HG02938 (cell line): ENCODE results near the gene ADARB2.
"Not testable (repeated sequence)": the region's sequence is repeated elsewhere in the genome, so short reads cannot be mapped to it uniquely, and the experiment has no call there.

Experiments
- ATAC-seq: cut with Tn5 transposase; IDR thresholded peaks from one replicate; pipeline ENCODE4 v1.9.1; 2021; ENCODE audit warnings: mild to moderate bottlenecking, moderate library complexity; ENCODE audit not compliant: unreplicated experiment

Gene ADARB2

DNA sequence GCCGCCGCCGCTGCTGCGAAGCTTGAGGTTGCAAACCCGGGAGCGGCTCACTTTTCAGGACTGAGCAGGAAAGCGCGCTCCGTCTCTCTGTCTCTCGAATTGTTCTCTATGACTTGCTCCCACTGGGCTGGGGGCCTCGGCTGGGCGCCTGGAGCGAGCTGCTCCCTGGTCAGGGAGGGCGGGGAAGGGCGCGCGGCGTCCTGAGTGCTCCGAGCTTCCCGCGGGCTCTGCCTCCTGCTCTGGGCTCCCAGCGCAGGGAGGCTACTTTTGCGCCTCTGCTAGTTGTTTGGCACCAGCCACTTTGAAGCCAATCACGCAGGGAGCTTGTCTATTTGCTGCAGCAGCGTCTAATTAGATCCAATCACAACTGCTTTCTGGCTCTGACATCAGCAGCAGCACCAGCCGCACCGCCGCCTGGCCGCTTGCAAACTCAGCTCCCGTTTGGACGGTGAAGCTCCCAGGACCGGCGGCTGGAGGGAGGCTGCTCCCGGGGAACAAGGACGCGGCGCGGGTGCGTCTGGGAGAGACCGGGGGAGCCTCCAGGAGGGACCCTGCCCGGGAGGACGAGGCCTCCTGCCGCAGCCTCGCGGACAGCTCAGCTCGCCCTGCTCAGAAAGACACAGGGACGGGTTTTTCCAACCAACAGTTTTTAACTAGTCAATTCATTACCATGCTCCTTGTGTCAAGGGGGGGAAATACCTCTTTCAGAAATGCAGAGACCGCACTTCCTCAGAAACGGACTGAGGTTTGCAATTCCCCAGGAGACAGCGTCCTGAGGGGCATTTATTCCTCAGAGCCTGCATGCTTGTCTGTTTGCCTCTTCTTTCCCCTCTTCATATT, at the start of gene ADARB2:
TSS of gene ADARB2 (minus strand) at position 304 of the 840 bp plus-strand sequence.
- ATAC-seq, result peak; percentile 84

DNA sequence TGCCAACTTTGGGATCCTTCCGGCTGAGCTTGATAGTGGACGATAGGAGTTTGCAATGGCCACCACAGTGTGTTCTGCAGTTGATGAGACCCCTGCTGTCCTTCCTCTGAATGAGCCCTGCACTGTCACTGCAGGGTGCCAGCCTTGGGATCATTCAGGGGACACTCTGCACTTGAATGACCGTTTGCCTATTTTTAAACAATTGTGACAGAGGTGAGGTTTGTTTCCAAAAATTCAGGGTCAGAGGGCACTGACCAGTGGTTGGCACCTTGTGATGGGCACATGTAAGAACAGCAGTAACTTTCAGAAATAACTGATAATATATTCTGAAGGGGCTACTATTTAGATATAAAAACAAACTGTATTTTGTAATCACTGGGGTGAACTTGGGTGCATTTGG, 48.5 kb upstream of the ADARB2 start:
- no peak for ATAC-seq

DNA sequence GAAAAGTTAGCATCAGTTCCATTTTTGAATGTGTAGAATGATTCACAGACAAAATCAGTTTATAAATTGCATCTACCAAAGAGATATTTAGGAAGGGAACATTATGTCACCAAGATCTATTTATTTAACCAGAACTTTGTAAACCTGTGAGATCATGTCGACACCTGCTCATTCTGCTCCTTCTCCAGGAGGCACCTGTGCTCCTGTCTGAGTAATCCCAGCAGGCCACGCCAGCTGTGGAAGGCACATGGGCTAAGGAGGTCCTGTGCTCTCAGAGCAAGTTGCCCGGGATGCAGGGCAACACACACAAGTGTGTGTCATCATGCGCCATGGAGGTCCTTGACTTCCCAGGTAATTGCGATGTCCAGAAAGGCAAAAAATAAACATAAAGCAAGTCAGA, 45.5 kb upstream of the ADARB2 start:
- no peak for ATAC-seq

DNA sequence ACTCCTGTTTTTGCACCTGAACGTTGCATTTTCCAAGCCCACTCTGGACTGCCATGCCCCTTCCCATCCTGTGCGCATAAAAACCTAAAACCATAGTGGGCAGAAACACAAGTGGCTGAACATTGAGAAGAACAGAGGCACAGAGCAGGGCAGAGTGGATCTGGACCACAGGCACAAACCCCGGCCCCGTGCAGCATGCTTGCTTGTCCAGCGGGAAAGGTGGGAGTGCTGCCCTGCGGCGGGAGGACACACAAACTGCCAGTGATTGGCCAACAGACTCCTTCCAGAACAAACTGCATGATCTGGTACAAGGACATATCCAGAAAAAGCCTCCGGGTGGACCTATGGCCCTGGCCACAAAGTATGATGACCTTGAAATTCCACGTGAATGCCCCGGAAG, 42.5 kb upstream of the ADARB2 start:
- ATAC-seq, result no peak

DNA sequence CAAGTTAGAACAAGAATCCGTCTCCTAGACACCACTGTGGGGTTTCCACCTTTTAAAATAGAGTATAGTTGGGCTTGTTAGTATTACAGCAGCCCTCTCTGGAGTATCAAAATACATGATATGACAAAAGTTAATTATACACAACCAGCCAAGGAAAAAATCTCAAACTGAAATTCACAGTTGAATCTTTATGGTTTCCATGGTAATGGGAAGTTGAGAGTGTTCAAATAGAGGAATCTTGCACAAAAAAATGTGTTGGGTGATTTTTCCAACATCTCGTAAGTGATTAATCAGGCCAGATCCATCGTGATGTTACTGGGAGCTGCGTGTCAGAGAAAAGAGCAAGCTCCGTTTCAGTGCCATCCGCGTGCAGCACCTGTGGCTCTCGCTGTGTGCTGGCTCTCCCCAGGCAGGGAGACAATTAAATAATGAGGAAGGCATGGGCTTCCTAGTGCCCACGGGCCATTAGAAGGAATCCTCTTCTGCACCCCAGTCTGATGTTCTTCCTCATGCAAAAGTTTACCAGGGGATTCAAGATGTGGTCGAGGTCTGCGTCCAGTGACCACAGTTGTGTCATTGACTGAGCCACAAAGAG, 41.1 kb upstream of the ADARB2 start:
- ATAC-seq, result no peak

DNA sequence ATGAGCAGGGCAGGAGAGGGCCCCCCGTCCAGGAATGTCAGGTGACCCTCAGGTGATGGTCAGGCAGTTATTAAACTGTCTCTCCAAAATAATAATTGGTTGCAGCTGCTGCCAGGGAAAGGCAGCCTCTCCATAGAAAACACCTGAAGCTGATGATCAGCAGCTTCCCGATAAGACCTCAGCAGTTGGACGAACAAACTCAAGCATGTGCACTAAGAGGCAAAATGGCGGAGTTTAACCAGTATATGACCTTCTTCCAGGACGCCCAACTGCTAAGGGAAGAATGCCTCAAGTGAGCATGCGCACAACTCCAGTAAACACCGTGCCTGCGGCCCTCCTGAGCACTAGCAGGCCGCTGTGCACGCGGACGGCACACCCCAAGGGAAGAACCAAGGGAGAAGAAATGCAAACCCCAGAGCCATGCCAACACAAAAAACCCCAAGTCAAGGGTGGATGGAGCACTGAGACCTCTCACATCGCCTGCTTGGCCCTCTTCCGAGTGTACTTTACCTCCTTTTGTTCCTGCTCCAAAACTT, 38.9 kb upstream of the ADARB2 start:
- no peak for ATAC-seq

DNA sequence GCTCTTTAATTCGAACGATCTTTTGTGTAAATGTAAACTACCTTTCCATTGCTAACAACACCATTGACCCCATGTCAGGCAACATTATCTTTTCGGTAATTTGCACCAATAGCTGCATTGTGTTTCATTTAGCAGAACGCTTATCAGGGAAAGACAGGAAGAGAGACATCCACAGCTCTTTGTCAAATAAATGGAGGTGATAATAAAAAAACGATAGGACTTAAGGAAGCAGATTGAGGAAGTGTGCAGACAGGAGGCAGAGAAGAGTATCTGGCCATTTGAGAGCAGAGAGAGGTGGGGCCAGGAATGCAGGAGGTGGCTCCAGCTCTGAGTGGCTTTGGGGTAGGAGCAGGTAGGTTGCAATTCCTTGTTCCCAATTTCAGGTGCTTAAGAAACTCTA, 37.5 kb upstream of the ADARB2 start:
- no peak for ATAC-seq

DNA sequence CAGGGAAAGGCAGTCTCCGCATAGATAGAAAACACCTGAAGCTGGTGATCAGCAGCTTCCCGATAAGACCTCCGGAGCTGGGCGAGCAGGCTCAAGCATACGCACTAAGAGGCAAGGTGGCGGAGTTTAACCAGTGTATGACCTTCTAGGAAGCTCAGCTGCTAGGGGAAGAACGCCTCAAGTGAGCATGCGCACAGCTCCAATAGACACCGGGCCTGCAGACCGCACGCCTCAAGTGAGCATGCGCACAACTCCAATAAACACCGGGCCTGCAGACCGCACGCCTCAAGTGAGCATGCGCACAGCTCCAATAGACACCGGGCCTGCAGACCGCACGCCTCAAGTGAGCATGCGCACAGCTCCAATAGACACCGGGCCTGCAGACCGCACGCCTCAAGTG, 35.9 kb upstream of the ADARB2 start:
- ATAC-seq, result not testable (repeated sequence)

DNA sequence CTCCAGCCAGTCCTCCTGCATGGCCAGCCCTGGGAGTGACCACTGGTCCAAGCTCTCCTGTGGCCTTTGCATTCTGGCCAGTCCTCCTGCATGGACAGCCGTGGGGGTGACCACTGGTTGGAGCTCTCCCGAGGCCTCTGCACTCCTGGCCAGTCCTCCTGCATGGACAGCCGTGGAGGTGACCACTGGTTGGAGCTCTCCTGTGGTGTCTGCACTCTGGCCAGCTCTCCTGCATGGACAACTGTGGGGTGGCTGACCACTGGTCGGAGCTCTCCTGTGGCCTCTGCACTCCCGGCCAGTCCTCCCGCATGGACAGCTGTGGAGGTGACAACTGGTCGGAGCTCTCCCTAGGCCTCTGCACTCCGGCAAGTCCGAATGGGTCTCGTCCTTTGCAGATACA, 28.7 kb upstream of the ADARB2 start:
- no peak for ATAC-seq

DNA sequence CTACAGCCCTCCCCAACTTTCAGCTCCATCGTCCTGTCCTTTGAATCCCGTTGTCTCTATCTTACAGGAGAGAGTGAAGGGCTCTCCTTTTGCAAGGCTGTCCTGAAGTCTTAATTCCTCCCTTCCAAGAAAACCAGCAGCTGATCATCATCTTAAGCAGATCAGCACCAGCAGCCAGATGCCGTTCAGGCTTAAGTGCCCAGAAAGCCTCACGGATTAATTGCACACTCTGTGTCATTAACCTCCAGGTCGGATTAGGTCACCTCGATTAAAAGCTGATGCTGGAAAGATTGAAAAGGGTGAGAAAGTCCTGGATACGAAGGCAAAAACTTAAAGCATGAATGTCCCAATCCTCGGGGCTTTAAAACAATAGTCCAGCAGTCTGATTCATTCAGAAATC, 24.8 kb upstream of the ADARB2 start:
- ATAC-seq, result no peak

DNA sequence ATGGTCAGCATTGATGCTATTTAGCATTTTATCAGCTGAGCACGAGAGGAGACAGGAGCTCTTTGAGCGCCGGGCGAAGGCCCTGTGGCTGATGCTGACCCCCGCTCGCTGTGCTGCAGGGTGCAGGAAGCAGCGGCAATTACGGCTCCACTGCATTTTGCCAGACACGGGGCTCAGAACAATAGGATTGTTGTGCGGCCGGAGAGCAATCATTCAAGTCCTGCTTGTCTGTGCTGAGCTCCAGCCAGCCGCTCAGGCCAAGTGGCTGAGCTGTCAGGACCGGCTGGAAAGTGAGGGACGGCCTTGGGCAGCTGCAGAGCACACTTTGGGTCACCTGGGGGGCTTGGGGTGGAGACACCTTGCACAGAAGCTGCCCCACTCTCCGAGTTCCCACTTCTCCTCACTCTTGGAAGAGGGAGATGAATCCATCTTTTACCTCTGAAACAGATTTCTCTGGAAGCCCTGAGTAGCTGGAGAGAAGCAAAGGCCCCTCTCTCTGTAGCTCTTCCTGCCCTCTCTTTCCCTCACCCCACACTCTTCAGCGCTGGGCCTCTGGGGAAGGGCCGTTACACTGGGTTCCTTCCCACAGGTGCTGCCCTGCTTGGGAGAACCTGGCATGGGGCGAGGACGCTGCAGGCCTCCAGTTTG, 17.3 kb upstream of the ADARB2 start:
- ATAC-seq, result no peak

DNA sequence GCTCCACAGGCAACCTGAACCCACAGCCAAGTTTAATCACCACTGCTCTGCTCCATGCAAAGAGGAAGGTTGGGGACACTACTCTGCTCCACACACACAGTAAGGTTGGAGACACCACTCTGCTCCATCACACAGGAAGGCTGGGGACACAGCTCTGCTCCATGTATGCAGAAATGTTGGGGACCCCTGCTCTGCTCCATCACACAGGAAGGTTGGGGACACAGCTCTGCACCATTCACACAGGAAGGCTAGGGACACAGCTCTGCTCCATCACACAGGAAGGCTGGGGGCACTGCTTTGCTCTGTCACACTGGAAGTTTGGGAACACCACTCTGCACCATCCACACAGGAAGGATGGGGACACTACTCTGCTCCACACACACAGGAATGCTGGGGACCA, 14.8 kb upstream of the ADARB2 start:
- ATAC-seq, result no peak

DNA sequence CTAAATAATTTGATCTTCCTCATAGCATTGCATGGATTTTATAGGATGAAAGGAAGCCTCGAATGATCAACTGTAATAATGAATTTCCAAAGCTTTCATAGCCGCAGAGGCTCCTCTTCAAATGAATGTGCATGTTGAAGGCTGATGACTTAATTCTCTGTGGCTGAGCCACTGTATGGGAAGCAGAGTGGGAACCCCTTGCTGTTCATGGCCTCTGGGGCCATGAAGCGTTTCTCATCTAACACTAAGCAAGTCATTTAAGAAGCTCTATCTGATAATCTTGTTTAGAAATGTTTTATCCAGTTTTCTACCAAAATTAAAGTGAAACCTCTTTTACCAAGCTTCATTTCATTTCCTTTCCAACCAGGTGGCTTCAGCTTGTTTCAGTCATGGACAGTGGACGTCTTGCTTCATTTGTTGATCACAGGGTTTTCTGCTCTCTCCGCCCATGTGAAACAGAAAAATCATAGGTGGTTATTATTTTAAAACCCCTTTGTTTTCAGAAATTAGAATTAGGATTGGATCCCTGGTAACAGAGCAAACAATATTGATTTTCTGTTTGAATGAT, 10.3 kb upstream of the ADARB2 start:
- ATAC-seq, result no peak

DNA sequence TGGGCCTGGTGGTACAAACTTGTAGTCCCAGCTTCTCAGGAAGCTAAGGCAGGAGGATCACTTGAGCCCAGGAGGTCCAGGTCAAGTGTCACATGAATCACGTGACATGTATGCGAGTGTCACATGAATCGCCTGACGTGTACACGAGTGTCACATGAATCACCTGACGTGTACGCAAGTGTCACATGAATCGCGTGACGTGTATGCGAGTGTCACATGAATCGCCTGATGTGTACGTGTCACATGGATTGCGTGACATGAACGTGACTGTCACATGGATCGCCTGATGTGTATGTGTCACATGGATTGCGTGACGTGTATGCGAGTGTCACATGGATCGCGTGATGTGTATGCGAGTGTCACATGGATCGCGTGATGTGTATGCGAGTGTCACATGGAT, 9.5 kb upstream of the ADARB2 start:
- ATAC-seq, result no peak

DNA sequence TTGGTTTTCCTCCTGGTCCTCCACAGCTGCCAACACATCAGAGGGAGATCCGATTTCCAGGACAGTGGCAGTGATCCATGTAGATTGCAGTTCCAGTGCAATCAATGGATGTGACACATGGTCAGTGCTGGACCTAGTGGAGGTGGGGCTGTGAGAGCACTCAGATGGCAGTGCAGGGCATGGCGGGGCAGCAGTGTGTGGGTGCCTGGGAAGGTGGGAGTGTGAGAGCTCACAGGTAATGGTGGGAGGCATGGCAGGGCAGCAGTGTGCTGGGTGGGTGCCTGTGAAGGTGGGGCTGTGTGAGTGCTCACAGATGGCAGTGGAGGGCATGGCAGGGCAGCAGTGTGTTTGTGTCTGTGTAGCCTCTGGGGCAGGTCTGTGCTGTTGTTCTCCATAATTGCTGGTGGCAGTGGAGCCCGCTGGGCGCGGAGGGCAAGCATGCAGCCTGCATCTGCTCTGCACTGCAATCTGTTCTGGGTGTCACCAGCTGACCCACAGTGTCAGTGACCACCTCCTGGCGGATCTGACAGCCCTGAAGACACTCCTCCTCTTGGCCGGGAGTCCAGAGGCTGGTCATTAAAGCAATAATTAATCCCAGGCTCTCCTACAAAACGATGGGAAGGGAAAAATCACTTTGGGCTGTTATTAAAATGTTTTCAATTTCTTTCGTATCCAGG, 8.6 kb upstream of the ADARB2 start:
- no peak for ATAC-seq

DNA sequence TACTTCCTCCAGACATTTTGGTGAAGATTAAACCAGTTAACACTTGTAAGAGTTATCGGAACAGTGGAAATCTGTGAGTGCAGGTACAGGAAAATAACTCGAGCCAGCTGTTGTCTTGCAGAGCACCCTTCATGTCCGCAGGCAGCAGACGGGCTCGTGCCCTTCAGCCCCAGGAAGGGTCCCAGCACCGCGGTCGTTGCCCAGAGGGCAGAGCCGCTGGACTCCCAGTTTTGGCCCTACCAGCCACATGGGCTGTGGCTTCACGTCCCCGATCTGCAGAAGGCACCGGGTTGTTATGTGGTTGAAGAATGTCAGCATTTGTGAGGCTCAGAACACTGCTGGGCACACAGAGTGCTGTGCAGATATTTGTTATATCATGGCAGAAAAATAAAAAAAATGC, 7.2 kb upstream of the ADARB2 start:
- no peak for ATAC-seq

DNA sequence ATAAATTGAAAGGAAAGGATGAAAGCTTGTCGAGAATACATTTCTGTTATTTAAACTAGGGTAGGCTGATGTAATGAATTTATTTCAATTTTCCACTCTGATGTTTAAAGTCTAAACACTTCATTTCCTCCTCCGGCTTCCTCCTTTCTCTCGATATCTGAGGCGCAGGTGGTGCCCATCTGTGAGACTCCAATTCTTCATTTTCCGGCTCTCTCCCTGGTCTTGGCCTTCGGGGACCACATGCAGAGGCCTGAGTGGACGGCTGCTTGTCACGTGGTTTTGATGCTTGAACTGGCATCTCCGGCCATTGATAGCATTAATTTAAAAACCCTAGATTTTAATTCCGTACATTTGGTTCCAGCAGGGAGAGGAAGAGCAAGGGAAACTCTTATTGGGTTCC, 5.8 kb upstream of the ADARB2 start:
- no peak for ATAC-seq

DNA sequence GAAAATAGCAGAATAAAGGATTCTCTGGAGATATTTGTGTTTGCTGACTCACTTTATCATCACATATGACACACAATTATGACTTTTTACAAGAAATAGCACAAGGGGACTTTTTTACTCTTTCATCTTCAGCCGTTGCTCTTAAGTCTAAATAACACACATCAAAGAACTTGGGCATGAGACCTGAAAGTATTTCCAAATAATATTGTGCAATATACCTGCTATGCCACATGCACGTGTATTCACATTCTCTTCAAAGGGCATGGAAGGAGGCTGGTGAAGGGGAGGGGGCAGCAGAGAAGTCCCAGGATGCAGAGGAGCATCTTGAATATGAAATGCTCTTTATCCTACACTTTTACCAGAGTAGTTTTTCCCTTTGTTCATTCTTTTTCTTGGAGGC, 4.1 kb upstream of the ADARB2 start:
- no peak for ATAC-seq

DNA sequence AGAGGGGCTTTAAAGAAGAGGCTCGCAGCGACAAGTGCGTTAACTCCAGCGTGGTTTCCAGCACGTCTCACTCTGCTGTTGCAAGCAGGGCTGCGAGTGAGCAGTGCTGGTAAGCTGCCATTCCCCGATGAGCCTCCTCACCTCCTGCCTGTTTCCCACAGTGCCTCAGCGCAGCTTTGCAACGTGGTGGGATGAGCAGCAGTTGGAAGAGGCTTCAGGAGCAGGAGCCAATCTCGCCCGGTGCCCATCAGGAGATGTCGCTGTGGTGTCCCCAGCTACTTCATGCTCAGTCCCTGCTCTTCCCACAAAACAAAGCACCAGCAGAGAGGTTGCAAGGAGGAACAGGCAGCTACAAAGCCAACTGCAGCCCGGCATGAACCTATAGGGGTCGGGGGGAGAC, 2.4 kb upstream of the ADARB2 start:
- ATAC-seq, result no peak

DNA sequence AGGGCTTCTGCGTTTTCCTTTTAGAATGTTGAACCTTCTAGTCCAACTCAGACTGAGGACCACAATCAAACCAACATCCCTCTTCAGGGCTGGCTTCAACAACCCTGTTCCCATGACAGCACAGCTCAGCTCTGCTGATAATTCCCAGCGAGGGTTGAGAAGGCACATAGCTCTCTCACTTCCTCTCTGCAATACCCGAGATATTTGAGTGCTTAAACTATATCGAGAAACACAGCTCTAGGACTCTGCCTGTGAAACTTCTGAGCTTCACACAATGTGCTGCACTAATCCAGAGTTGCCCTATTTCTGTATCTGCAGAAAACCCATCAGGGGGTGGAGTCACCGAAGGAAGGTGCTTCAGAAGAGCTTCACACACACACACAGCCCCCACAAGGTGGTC, 1.6 kb upstream of the ADARB2 start:
- ATAC-seq, result peak; percentile 46

DNA sequence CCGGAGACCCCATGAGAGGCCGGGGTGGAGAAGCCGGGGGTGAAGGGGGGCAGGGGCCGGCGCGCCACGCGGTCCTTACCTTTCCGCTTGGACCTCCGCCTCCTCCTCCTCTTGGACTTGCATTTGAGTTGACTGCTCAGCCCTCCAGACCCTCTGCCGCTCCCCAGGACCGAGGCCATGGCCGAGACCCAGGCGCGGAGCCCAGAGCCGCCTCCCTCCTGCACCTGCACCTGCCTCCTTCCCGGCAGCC, 428 bp downstream of the ADARB2 start:
- no peak for ATAC-seq
